Psoas muscle (tissue), 8 donors: ENCODE results near the gene RLN1. TPM values are rescaled to one million over a fixed set of nuclear protein-coding genes. Genes with fewer than 3 reads are reported as not detected.
"Not testable (repeated sequence)": the region's sequence is repeated elsewhere in the genome, so short reads cannot be mapped to it uniquely, and the experiment has no call there.

Experiments used
- ATAC-seq, 4 donors: fragments of 200-7000 bp; cut with Tn5 transposase; one replicate each; pipeline ENCODE4 v1.9.1; 2020; ENCODE audit warnings: moderate library complexity in 3 of 4, mild to moderate bottlenecking in 2 of 4
- DNase-seq, 2 donors: peaks; one replicate each; pipeline ENCODE4 v3.0.0-alpha.2; 2020
- H3K27ac ChIP-seq: fragments of 200-600 bp; one replicate; pipeline ENCODE4 v1.8.0; 2022
- H3K27me3 ChIP-seq, 3 donors: fragments of 200-600 bp in 1 of 3; one replicate each; pipeline versions ENCODE4 v1.6.1 to v1.8.0; 2013 to 2022; ENCODE audit warnings: low read length in 2 of 3, mild to moderate bottlenecking in 2 of 3, moderate library complexity in 1 of 3; ENCODE audit not compliant: insufficient read depth in 3 of 3
- H3K36me3 ChIP-seq, 2 donors: fragments of 200-600 bp in 1 of 2; one replicate each; pipeline versions ENCODE4 v1.6.1 to v1.8.0; 2013 to 2022; ENCODE audit warnings: low read depth in 1 of 2, mild to moderate bottlenecking in 1 of 2, moderate library complexity in 1 of 2; ENCODE audit not compliant: insufficient read depth in 1 of 2
- H3K4me1 ChIP-seq: fragments of 200-600 bp; one replicate; pipeline ENCODE4 v1.8.0; 2022
- H3K4me3 ChIP-seq: fragments of 200-600 bp; one replicate; pipeline ENCODE4 v1.8.0; 2022; ENCODE audit warnings: mild to moderate bottlenecking
- H3K9me3 ChIP-seq: fragments of 200-600 bp; one replicate; pipeline ENCODE4 v1.8.0; 2022
- CTCF ChIP-seq: fragments of 200-600 bp; IDR thresholded peaks from one replicate; pipeline ENCODE4 v1.8.0; 2022; ENCODE audit warnings: antibody characterized with exemption
- WGBS, 3 donors: extraction: QIAGEN DNeasy Blood & Tissue Kit; methylation state at CpG; one replicate each; pipeline versions ENCODE4 v1.1.6 to v1.1.7; 2013; 5-methylcytosine and 5-hydroxymethylcytosine counted together
- intact Hi-C, 2 donors: fragments of 100-400 bp; cut with DNase I; formaldehyde crosslinking; loops; one replicate each; pipeline versions ENCODE4 v1.11.0 to v1.14.2; 2022
- polyA plus RNA-seq, 3 donors: library from polyadenylated mRNA; stranded (reverse); fragments of 200-250 nt; gene quantifications; one replicate each; pipeline ENCODE4 v1.2.3, GENCODE V29; 2013
- total RNA-seq, 4 donors: library from RNA; stranded (reverse); fragmentation: NEBNext Ultra II Directional in 2 of 4; extraction: Animal tissue kit (Norgen Biotek cat#: 25700) in 2 of 4; gene quantifications; one replicate each; pipeline versions ENCODE4 v1.2.1 to v1.2.4, GENCODE V29; 2021 to 2023
- donor health status: healthy with polysubstance abuse.
- donor health status: DM: no; HTN: no; CAD: no; lungs with moderate emphysema.
- donor health status: Bipolar disorder and iron deficiency.
- donor health status: healthy.
- donor health status: DM: yes; HTN: yes; CAD: no.
- donor health status: DM: no; HTN: no; CAD: no.
- donor health status: DM: no; HTN: no; CAD: no.
- donor health status: DM: yes; HTN: yes; CAD: no.

Gene RLN1
- total and polyA plus RNA-seq, 7 donors, result 0.06 to 0.29 (median 0.20) TPM; not detected in 4

- H3K27ac ChIP-seq, result no peak overlapping the region
- H3K9me3 ChIP-seq, result no peaks in the 10 kb centered on the region
- H3K27me3 ChIP-seq, result no peaks in the 10 kb centered on the region
- no peak overlapping the region for H3K4me3 ChIP-seq
- no peak for TF ChIP-seq CTCF
- DNase-seq (no peak), ATAC-seq (no peak)
- H3K36me3 ChIP-seq, result peaks cover 0 to under 1% of the 10 kb centered on the region in 2 donors
- H3K4me1 ChIP-seq, result no peaks in the 10 kb centered on the region
- intact Hi-C loops, result no loop called here
- WGBS, 3 donors, result 95 to 100% (median 98%) methylated on average over 1 of the region's 1 CpG
These were observed 15.6 kb upstream of the RLN1 start for GRCh38 chr9:5355226-5355625.

- Histone ChIP-seq H3K9me3 (peaks cover 3% of the 10 kb centered on the region), H3K4me1 (no peaks in the 10 kb centered on the region), H3K4me3 (no peak overlapping the region), H3K36me3 (no peaks in the 10 kb centered on the region), H3K27ac (no peak overlapping the region), H3K27me3 (no peaks in the 10 kb centered on the region)
- DNase-seq (no peak), ATAC-seq (no peak)
- intact Hi-C loops, result no loop called here
- TF ChIP-seq CTCF, result no peak
- 96 to 98% (median 97%) methylated on average over 2 of the region's 2 CpGs for WGBS, 3 donors
These were observed 14.5 kb upstream of the RLN1 start for GRCh38 chr9:5354184-5354583.

GRCh38 chr9:5352637-5353248 is 13.1 kb upstream of the RLN1 start:
- no peaks in the 10 kb centered on the region for H3K36me3 ChIP-seq
- TF ChIP-seq CTCF, result no peak

GRCh38 chr9:5336688-5337087 is 3.0 kb downstream of the RLN1 start:
- Histone ChIP-seq H3K4me1 (no peaks in the 10 kb centered on the region), H3K27me3 (no peaks in the 10 kb centered on the region), H3K4me3 (no peak overlapping the region), H3K27ac (no peak overlapping the region), H3K9me3 (no peaks in the 10 kb centered on the region), H3K36me3 (no peaks in the 10 kb centered on the region)
- intact Hi-C loops, result no loop called here
- 68 to 80% (median 76%) methylated on average over 4 of the region's 4 CpGs for WGBS, 3 donors
- ATAC-seq (no peak), DNase-seq (no peak)
- no peak for TF ChIP-seq CTCF

More at GRCh38 chr9:5352637-5353248, 13.1 kb upstream of the RLN1 start:
- Histone ChIP-seq H3K9me3 (peaks cover 3% of the 10 kb centered on the region), H3K27ac (no peak overlapping the region), H3K4me3 (no peak overlapping the region), H3K27me3 (no peaks in the 10 kb centered on the region), H3K4me1 (no peaks in the 10 kb centered on the region)
- 71 to 92% (median 85%) methylated on average over 1 of the region's 1 CpG for WGBS, 3 donors
- DNase-seq (no peak), ATAC-seq (no peak)
- intact Hi-C loops, result no loop called here

- H3K4me1 ChIP-seq, H3K9me3 ChIP-seq, H3K4me3 ChIP-seq, ATAC-seq, H3K36me3 ChIP-seq, intact Hi-C loops, H3K27ac ChIP-seq, DNase-seq, H3K27me3 ChIP-seq: not testable (repeated sequence)
- WGBS, 3 donors, result 79 to 89% (median 87%) methylated on average over 3 of the region's 3 CpGs
These were observed 8.4 kb downstream of the RLN1 start for GRCh38 chr9:5331276-5331675.
